ENCODE results near the gene NEK5.
A peak's percentile ranks its signal among the peaks of the same experiment; 100 is the strongest.

GRCh38 chr13:52010890-52011631, 117.8 kb downstream of the NEK5 start, which contains the start of gene ATP7B:
- TF ChIP-seq, protein P1, sequence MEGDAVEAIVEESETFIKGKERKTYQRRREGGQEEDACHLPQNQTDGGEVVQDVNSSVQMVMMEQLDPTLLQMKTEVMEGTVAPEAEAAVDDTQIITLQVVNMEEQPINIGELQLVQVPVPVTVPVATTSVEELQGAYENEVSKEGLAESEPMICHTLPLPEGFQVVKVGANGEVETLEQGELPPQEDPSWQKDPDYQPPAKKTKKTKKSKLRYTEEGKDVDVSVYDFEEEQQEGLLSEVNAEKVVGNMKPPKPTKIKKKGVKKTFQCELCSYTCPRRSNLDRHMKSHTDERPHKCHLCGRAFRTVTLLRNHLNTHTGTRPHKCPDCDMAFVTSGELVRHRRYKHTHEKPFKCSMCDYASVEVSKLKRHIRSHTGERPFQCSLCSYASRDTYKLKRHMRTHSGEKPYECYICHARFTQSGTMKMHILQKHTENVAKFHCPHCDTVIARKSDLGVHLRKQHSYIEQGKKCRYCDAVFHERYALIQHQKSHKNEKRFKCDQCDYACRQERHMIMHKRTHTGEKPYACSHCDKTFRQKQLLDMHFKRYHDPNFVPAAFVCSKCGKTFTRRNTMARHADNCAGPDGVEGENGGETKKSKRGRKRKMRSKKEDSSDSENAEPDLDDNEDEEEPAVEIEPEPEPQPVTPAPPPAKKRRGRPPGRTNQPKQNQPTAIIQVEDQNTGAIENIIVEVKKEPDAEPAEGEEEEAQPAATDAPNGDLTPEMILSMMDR (IDR thresholded peaks at IDR 0.05; ENCODE audit: borderline replicate concordance, extremely low read depth, low read length, poor library complexity, severe bottlenecking) = no peak
- peak; percentile 100 for TF ChIP-seq EZH2 (IDR thresholded peaks at IDR 0.05; ENCODE audit: borderline replicate concordance, low read depth, low read length, severe bottlenecking)
